Pulmonary artery endothelial cell (primary cell): Measurements from ENCODE around the gene ARHGAP9. TPM values are rescaled to one million over a fixed set of nuclear protein-coding genes. Genes with fewer than 3 reads are reported as not detected.

Source experiments
- DNase-seq: peaks from one replicate; pipeline ENCODE4 v3.0.0-alpha.2; 2011; ENCODE audit warnings: low read depth, low spot score
- total RNA-seq: library from RNA; depleted of rRNA; stranded (reverse); fragments of >200 nt; gene quantifications from 2 replicates; pipeline ENCODE4 v1.2.3, GENCODE V29; 2014

Gene ARHGAP9
- total RNA-seq, result under 0.01 TPM in 1 of 2 replicates, not detected in the other

- DNase-seq, result no peak
Observed at GRCh38 chr12:57479376-57480115, at the start of gene ARHGAP9. Gene ARHGAP9, minus strand, starts transcription at chr12:57479866. Its CDS starts 460 bp downstream, at chr12:57479406.

DNA sequence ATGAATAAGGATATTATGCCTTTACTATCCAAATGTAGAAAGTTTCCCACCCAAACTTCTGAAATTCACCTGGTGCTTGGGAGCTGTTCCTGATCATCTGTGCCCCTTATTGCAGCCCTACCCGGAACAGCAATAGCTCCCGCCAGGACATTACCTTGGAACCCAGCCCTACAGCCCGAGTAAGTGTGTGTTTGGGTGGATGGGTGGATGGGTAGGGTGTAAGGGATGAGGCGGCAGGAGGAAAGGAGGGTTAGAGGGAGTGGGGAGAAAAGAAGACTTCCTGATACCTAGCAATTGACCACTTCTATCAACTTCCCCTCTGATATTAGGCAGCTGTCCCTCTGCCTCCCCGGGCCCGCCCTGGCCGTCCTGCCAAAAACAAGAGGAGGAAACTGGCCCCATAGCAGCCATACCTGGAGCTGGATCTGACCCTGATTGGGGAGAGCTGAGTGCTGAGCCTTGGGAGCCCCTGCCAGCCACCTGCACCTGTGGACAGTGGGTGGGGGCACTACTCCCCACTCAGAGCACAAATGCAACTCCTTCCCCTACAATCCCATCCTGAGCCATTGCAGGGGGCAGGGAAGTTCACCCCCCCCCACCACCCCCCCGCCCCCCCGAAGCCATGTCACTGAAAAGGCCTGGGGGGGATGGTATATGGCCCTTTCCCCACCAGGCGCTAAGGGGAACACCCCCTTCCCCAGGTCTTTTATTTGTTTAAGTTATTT is 49.3 kb upstream of the ARHGAP9 start:
- no peak for DNase-seq

DNA sequence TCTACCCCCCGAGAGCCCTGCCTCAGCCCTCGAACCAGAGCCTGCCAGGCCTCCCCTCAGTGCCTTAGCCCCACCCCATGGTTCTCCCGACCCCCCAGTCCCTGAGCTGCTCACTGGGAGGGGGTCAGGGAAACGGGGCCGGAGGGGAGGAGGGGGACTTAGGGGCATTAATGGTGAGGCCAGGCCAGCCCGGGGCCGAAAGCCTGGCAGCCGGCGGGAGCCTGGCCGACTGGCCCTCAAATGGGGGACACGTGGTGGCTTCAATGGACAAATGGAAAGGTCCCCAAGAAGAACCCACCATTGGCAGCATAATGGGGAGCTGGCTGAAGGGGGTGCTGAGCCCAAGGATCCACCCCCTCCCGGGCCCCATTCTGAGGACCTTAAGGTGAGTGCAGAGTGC is 48.5 kb upstream of the ARHGAP9 start:
- DNase-seq, result no peak

- no peak for DNase-seq
Observed at GRCh38 chr12:57527184-57527583, 47.5 kb upstream of the ARHGAP9 start.

- no peak for DNase-seq
Observed at GRCh38 chr12:57526477-57527126, 46.9 kb upstream of the ARHGAP9 start.

DNA sequence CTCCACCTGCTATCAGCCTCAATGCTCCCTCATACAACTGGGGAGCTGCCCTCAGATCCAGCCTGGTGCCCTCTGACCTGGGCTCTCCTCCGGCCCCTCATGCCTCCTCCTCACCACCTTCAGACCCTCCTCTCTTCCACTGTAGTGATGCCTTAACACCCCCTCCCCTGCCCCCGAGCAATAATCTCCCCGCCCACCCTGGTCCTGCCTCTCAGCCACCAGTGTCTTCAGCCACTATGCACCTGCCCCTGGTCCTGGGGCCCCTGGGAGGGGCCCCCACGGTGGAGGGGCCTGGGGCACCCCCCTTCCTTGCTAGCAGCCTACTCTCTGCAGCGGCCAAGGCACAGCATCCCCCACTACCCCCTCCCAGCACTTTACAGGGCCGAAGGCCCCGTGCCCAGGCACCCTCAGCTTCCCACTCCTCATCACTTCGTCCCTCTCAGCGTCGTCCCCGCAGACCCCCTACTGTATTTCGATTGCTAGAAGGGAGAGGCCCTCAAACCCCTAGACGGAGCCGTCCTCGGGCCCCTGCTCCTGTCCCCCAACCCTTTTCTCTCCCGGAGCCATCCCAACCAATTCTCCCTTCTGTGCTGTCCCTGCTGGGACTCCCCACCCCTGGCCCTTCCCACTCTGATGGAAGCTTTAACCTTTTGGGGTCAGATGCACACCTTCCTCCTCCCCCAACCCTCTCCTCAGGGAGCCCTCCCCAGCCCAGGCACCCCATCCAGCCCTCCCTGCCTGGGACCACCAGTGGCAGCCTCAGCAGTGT is 46.1 kb upstream of the ARHGAP9 start:
- DNase-seq, result no peak

- DNase-seq, result no peak
Observed at GRCh38 chr12:57524814-57525614, 45.3 kb upstream of the ARHGAP9 start.

GRCh38 chr12:57523706-57524614 is 44.3 kb upstream of the ARHGAP9 start:
- no peak for DNase-seq

- DNase-seq, result no peak
Observed at GRCh38 chr12:57522887-57523705, 43.4 kb upstream of the ARHGAP9 start.

DNA sequence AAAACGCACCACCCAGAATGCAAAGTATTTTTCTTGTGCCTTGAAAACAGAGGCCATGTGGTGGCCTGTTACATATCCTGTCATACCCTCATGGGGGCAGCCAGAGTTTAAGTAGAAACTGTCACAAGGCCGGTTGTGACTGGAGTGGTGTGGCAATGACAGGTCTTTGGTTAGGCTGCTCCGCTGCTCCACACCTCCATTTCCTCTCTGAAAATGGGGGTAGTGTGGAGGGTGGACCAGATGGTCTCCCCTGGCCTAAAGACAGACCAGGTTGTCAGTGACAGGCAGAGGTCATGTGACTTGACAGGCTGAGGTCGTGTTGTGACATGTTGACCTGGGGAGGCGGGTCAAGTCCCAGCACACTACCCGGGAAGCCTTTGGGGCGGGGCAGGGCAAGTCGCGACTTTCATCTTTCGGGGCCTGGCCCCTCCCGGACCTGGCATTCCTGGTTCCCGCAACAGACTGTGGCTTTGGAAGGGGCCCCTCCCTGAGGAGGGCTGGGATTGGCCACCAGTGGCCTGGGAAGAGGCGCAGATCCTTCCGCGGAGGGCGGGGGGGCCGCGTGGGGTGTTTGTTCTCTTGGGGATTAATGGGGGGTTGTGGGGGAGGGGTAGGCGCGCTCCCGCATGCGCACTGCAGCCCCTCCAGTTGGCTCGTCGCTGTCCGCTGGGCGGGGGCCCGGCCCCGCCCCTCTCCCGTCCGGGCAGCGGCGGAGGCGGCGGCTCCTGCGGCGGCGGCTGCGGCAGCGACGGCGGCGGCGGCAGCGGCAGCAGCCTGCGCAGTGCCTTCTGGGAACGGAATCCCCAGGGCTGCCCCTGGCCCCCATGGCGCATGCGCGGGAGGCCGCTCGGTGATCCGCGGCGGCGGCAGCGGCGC is 42.6 kb upstream of the ARHGAP9 start, which contains the start of gene MBD6:
MBD6 (plus strand) TSS at position 814 of the 876 bp plus-strand sequence. CDS start 1,480 bp downstream, outside the sequence.
- DNase-seq, result peak; percentile 59

DNA sequence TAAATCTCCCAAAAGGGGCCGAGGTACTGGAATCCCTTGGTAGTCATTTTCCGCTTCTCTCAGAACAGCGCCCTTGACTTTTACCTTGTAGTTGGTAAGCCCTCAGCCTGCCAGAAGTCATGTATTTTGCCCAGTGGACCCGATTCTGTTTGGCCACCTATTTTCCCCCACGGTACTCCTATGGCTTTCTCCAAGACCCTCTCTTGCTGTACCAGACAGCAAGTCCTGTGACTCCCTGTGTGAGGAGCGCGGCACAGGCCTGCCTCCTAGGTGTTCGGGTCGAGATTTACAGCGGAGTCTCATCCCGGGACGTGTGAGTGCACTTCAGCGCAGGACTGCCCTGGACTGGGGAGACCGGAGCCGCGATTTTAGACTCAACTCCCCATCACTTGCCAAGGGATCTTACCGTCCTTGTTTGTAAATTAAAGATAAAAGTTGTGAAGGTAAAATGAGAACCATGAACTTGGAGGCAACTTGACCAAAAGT is 41.9 kb upstream of the ARHGAP9 start:
- no peak for DNase-seq

GRCh38 chr12:57520053-57520818 is 40.6 kb upstream of the ARHGAP9 start, which contains the start of gene DDIT3:
Gene DDIT3, minus strand, starts transcription at chr12:57520514. Its CDS starts 3,108 bp downstream, at chr12:57517406.
- peak; percentile 94 for DNase-seq

DNA sequence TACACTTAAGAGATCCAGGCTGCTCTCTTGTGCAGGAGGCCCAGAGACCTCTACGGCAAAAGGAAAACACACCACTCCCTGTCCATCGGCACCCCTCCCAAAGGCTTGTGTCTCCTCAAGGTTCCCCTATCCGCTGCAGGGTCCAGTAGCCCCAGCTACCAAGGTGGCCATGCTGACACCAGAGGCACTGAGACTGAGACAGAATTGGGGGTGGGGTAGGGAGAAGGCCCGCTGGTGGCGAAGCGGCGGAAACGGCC is 40.1 kb upstream of the ARHGAP9 start:
- DNase-seq, result no peak

DNA sequence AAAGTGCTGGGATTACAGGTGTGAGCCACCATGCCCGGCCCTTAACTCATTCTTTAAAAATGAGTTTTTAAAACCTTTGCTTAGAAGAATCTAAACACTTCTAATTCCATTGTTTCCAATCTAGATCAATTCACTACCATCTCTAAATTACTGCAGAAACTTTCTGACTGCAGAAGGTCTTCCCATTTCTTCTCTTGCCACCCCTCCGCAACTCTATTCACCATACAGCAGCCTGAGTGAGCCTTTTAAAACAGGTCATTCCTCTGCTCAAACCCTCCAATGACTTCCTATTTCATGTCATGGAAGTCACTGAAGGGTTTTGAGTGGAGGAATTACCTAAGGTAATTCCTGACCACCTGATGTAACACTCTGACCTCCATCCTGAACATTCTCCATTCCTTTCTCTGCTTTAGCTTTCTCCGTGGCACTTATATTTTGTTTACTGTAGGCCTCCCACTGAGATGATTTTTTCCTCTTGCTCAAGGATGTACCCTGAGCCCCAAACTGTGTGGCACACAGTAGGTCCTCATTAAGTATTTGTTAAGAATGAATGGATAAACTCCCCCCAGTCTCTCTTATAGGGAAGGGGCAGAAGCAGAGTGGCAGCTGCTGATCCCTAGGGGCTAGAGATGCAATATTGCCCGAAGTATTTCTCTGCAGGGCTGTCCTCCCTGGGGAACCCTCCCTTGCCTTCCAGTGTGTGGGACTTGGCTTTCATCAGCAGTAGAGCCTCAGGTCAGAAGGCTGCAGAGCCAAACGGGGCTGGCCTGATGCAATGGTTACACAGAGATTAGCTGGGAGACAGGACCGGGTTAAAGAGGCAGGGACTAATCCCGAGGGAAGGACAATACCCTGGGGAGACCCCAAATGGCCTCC is 39.5 kb upstream of the ARHGAP9 start:
- no peak for DNase-seq

GRCh38 chr12:57518176-57518919 is 38.7 kb upstream of the ARHGAP9 start:
- no peak for DNase-seq
